ENCODE results near the gene LIM2. TPM values are rescaled to one million over a fixed set of nuclear protein-coding genes. Genes with fewer than 3 reads are reported as not detected.

The LIM2 gene
- total and polyA plus RNA-seq, 9 of the 15 experiments (the other 6 are each of a cell fraction or from before 2014, with no cell fraction given), result 0.07 to 0.45 (median 0.18) TPM; not detected in 4

- in situ Hi-C loops (cut with MboI), result loop anchor here (5.0 kb wide), 1 partner anchor 325 kb away; no protein-coding TSS in a partner anchor
- CTCF ChIA-PET (ENCODE audit: low intra/inter-chr PET ratio), result interaction anchor here (1.1 to 2.4 kb wide), 2 partner anchors 320 to 322 kb away, joined by 3 to 14 read pairs; no protein-coding TSS in a partner anchor
- H2AFZ ChIP-seq (ENCODE audit: low read depth, low read length), result no peak overlapping the region
- H3K36me3 ChIP-seq (ENCODE audit: control insufficient read depth, insufficient read depth, low read length), result no peaks in the 10 kb centered on the region
- WGBS (ENCODE audit: insufficient coverage, low coverage, missing lambda C conversion rate), result 91% methylated on average over 12 of the region's 13 CpGs
- FAIRE-seq (no peak), ATAC-seq (no peak), DNase-seq (ENCODE audit: extremely low read depth in 1 of 4, low spot score in 3 of 4) (no peak)
- H3K27ac ChIP-seq (ENCODE audit: extremely low read depth, low read depth, low read length), result no peak overlapping the region
- no peaks in the 10 kb centered on the region for H3K9me3 ChIP-seq (replicated peaks; ENCODE audit: control insufficient read depth, insufficient read depth, low read depth, low read length)
- no peak overlapping the region for H3K4me3 ChIP-seq
- TF ChIP-seq FOS (IDR thresholded peaks at IDR 0.05; ENCODE audit: extremely low read depth, insufficient read length), result no peak
- no peak for TF ChIP-seq ZNF175 (CRISPR knock-in tag; IDR thresholded peaks at IDR 0.05; ENCODE audit: low read depth)
- TF ChIP-seq ZNF696 (CRISPR knock-in tag; conservative IDR thresholded peaks at IDR 0.05), result no peak
- no peak for TF ChIP-seq GATA2 (CRISPR knock-in tag; IDR thresholded peaks at IDR 0.05)
- TF ChIP-seq, protein P1, sequence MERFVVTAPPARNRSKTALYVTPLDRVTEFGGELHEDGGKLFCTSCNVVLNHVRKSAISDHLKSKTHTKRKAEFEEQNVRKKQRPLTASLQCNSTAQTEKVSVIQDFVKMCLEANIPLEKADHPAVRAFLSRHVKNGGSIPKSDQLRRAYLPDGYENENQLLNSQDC (CRISPR knock-in tag; IDR thresholded peaks at IDR 0.05), result no peak
- TF ChIP-seq CTCFL (IDR thresholded peaks at IDR 0.05; ENCODE audit: borderline replicate concordance, insufficient read depth, low read depth, low read length, poor library complexity, severe bottlenecking), result no peak
- TF ChIP-seq, protein P2, sequence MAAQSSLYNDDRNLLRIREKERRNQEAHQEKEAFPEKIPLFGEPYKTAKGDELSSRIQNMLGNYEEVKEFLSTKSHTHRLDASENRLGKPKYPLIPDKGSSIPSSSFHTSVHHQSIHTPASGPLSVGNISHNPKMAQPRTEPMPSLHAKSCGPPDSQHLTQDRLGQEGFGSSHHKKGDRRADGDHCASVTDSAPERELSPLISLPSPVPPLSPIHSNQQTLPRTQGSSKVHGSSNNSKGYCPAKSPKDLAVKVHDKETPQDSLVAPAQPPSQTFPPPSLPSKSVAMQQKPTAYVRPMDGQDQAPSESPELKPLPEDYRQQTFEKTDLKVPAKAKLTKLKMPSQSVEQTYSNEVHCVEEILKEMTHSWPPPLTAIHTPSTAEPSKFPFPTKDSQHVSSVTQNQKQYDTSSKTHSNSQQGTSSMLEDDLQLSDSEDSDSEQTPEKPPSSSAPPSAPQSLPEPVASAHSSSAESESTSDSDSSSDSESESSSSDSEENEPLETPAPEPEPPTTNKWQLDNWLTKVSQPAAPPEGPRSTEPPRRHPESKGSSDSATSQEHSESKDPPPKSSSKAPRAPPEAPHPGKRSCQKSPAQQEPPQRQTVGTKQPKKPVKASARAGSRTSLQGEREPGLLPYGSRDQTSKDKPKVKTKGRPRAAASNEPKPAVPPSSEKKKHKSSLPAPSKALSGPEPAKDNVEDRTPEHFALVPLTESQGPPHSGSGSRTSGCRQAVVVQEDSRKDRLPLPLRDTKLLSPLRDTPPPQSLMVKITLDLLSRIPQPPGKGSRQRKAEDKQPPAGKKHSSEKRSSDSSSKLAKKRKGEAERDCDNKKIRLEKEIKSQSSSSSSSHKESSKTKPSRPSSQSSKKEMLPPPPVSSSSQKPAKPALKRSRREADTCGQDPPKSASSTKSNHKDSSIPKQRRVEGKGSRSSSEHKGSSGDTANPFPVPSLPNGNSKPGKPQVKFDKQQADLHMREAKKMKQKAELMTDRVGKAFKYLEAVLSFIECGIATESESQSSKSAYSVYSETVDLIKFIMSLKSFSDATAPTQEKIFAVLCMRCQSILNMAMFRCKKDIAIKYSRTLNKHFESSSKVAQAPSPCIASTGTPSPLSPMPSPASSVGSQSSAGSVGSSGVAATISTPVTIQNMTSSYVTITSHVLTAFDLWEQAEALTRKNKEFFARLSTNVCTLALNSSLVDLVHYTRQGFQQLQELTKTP (IDR thresholded peaks at IDR 0.05; ENCODE audit: low read depth in 1 of 2, partially characterized antibody in 2 of 2), result no peak
- no peak for TF ChIP-seq ESRRA (IDR thresholded peaks at IDR 0.05; ENCODE audit: borderline replicate concordance, low read depth)
- no peak for TF ChIP-seq HIVEP1 (CRISPR knock-in tag; IDR thresholded peaks at IDR 0.05)
- no peak for TF ChIP-seq E2F4 (CRISPR knock-in tag; IDR thresholded peaks at IDR 0.05; ENCODE audit: low read depth)
- TF ChIP-seq ZNF133 (CRISPR knock-in tag; IDR thresholded peaks at IDR 0.05), result no peak
- TF ChIP-seq SP1 (CRISPR knock-in tag; IDR thresholded peaks at IDR 0.05), result no peak
- TF ChIP-seq RUNX1 (IDR thresholded peaks at IDR 0.05; ENCODE audit: low read depth), result no peak
- H4K20me1 ChIP-seq (replicated peaks; ENCODE audit: control insufficient read depth, insufficient read depth, low read length), result no peaks in the 10 kb centered on the region
- no peak overlapping the region for H3K4me2 ChIP-seq (ENCODE audit: insufficient read depth, low read length)
- H3K27me3 ChIP-seq (ENCODE audit: control insufficient read depth in 2 of 2, insufficient read depth in 2 of 2, low read length in 2 of 2), result no peaks in the 10 kb centered on the region
- H3K4me1 ChIP-seq (replicated peaks in 1 of 2; ENCODE audit: control insufficient read depth in 2 of 2, insufficient read depth in 2 of 2, low read length in 2 of 2), result peaks cover 20 to 34% of the 10 kb centered on the region in 2 experiments; a peak in 4 of 5 replicates
- POLR2A ChIA-PET, result no interaction called here
- 0 out of 4 replicates have a peak overlapping the region, but pooled peaks of 1 of the 2 experiments have one; percentile 72 for H3K9ac ChIP-seq (ENCODE audit: insufficient read depth in 1 of 2, low read depth in 2 of 2, low read length in 2 of 2)
- H3K9me1 ChIP-seq (ENCODE audit: control insufficient read depth, insufficient read depth, low read length), result no peaks in the 10 kb centered on the region
- intact Hi-C loops (cut with micrococcal nuclease), result loop anchor here (5.0 kb wide), 1 partner anchor 470 kb away; no protein-coding TSS in a partner anchor
- BruUV-seq (replicated peaks), result no TSS peak
- no peaks in the 10 kb centered on the region for H3K79me2 ChIP-seq (ENCODE audit: control insufficient read depth, insufficient read depth, low read length)
Observed at GRCh38 chr19:51337141-51337860, 50.5 kb downstream of the LIM2 start.
